HepG2 (cell line): ENCODE data around the gene DDAH1. TPM values are rescaled to one million over a fixed set of nuclear protein-coding genes. Genes with fewer than 3 reads are reported as not detected.

ENCODE experiments used
- ATAC-seq: fragments of 200-7000 bp; cut with Tn5 transposase; 3 replicates; pipeline ENCODE4 v1.9.1; 2020; ENCODE audit warnings: mild to moderate bottlenecking, moderate library complexity
- BruUV-seq: library from RNA; stranded (reverse); fragments of 400-500 nt; replicated peaks from 2 replicates; lab custom pipeline; 2021; lab: Mats Ljungman, UMichigan
- CTCF ChIA-PET: fragments of 300-600 bp; formaldehyde crosslinking; extraction: SDS; loops from one replicate; lab custom pipeline; 2021; ENCODE audit warnings: low total read pairs, inconsistent platforms, low intra/inter-chr PET ratio; lab: Yijun Ruan, JAX
- POLR2A ChIA-PET: fragments of 350-600 bp; sonication (Branson Sonifier 250); formaldehyde crosslinking; loops from one replicate; lab custom pipeline; 2020; ENCODE audit warnings: antibody characterized with exemption, inconsistent platforms; lab: Yijun Ruan, JAX
- DNase-seq: peaks from one replicate; pipeline ENCODE4 v3.0.0-alpha.2; 2015; ENCODE audit warnings: low spot score
- FAIRE-seq: peaks from 3 replicates; lab custom pipeline; 2011; peaks lifted over from hg19 to GRCh38; lab: Jason Lieb, UNC
- H2AFZ ChIP-seq: one replicate; pipeline ENCODE4 v1.6.1; 2011; ENCODE audit warnings: low read length, inconsistent platforms
- H3K27ac ChIP-seq: fragments of 300-600 bp; 3 replicates; pipeline ENCODE4 v1.8.0; 2011; ENCODE audit warnings: mixed run types, mild to moderate bottlenecking, mixed read lengths, low read length, inconsistent platforms; ENCODE audit not compliant: insufficient read depth; ENCODE audit errors: extremely low read length
- H3K27me3 ChIP-seq, 2 experiments: fragments of 200-600 bp in 1 of 2; 2 replicates in 1 of 2; 3 replicates in 1 of 2; pipeline versions ENCODE4 v1.6.0 to v1.8.0; 2011; ENCODE audit warnings: low read length in 2 of 2, mild to moderate bottlenecking in 2 of 2, moderate library complexity in 2 of 2, inconsistent platforms in 1 of 2; ENCODE audit not compliant: insufficient read depth in 2 of 2, control insufficient read depth in 1 of 2
- H3K36me3 ChIP-seq, 2 experiments: fragments of 200-600 bp in 1 of 2; replicated peaks in 1 of 2; 2 replicates in 1 of 2; 3 replicates in 1 of 2; pipeline versions ENCODE4 v1.5.1 to v1.8.0; 2011; ENCODE audit warnings: low read length in 2 of 2, inconsistent platforms in 1 of 2; ENCODE audit not compliant: insufficient read depth in 2 of 2, control insufficient read depth in 1 of 2
- H3K4me1 ChIP-seq: 2 replicates; pipeline ENCODE4 v1.5.1; 2012; ENCODE audit warnings: low read length, inconsistent platforms; ENCODE audit not compliant: insufficient read depth
- H3K4me2 ChIP-seq: 2 replicates; pipeline ENCODE4 v1.6.0; 2011; ENCODE audit warnings: low read depth, low read length, inconsistent platforms
- H3K4me3 ChIP-seq, 3 experiments: fragments of 200-600 bp in 1 of 3; sonication (generic), shearing (Covaris generic) in 1 of 3; replicated peaks in 1 of 3; 2 replicates each; pipeline ENCODE4 v1.5.1; 2011 to 2016; ENCODE audit warnings: low read length in 3 of 3, inconsistent platforms in 2 of 3, low read depth in 2 of 3, mild to moderate bottlenecking in 2 of 3, control low read depth in 1 of 3, mixed read lengths in 1 of 3; ENCODE audit not compliant: insufficient read depth in 1 of 3
- H3K79me2 ChIP-seq: one replicate; pipeline ENCODE4 v1.6.1; 2011; ENCODE audit warnings: low read length, inconsistent platforms; ENCODE audit not compliant: insufficient read depth
- H3K9ac ChIP-seq: 2 replicates; pipeline ENCODE4 v1.6.0; 2011; ENCODE audit warnings: mild to moderate bottlenecking, low read depth, low read length, inconsistent platforms; ENCODE audit not compliant: insufficient read depth
- H3K9me3 ChIP-seq: 2 replicates; pipeline ENCODE4 v1.5.1; 2012; ENCODE audit warnings: mild to moderate bottlenecking, low read length
- H4K20me1 ChIP-seq: 2 replicates; pipeline ENCODE4 v1.6.0; 2011; ENCODE audit warnings: inconsistent platforms, mild to moderate bottlenecking, low read length, moderate library complexity; ENCODE audit not compliant: insufficient read depth
- IRF9 ChIP-seq: sonication (generic); formaldehyde crosslinking; IDR thresholded peaks from 2 replicates; pipeline ENCODE4 v1.8.0; 2022; ENCODE audit warnings: missing genetic modification reagents, mild to moderate bottlenecking, borderline replicate concordance
- KDM4B ChIP-seq: sonication (generic); formaldehyde crosslinking; IDR thresholded peaks from 2 replicates; pipeline ENCODE4 v1.4.0; 2020; ENCODE audit warnings: missing genetic modification reagents
- NFE2 ChIP-seq: sonication (generic); formaldehyde crosslinking; IDR thresholded peaks from 2 replicates; pipeline ENCODE4 v1.4.0; 2020; ENCODE audit warnings: missing genetic modification reagents
- RFX1 ChIP-seq: fragments of 450-650 bp; IDR thresholded peaks from 2 replicates; pipeline ENCODE4 v1.6.1; 2017
- SP2 ChIP-seq: sonication (generic); formaldehyde crosslinking; IDR thresholded peaks from 2 replicates; pipeline ENCODE4 v1.5.1; 2020; ENCODE audit warnings: mild to moderate bottlenecking, missing genetic modification reagents
- SPEN ChIP-seq: sonication (generic); formaldehyde crosslinking; IDR thresholded peaks from 2 replicates; pipeline ENCODE4 v1.5.1; 2020; ENCODE audit warnings: low read depth, mild to moderate bottlenecking, missing genetic modification reagents
- TBP ChIP-seq: sonication (generic); formaldehyde crosslinking; IDR thresholded peaks from 2 replicates; pipeline ENCODE4 v1.5.0; 2020; ENCODE audit warnings: missing genetic modification reagents
- ZFP36 ChIP-seq: fragments of 150-350 bp; IDR thresholded peaks from 2 replicates; pipeline ENCODE4 v1.6.1; 2018; ENCODE audit warnings: borderline replicate concordance, low read length, low read depth; ENCODE audit not compliant: partially characterized antibody
- ZNF605 ChIP-seq: sonication (generic); formaldehyde crosslinking; IDR thresholded peaks from 2 replicates; pipeline ENCODE4 v1.8.0; 2022; ENCODE audit warnings: mild to moderate bottlenecking, missing genetic modification reagents
- WGBS: methylation state at CpG from one replicate; pipeline ENCODE4 v1.1.6; 2017; ENCODE audit warnings: low lambda C conversion rate; 5-methylcytosine and 5-hydroxymethylcytosine counted together
- in situ Hi-C: cut with HindIII; loops from 2 replicates; pipeline ENCODE4 v1.10.0; 2017; ENCODE audit warnings: low pct_unique_long_range_greater_than_20kb; ENCODE audit not compliant: extremely low pct_ligation_motif_present
- intact Hi-C: fragments of 100-400 bp; cut with micrococcal nuclease; formaldehyde crosslinking; loops from one replicate; pipeline ENCODE4 v1.10.0; 2022; ENCODE audit not compliant: unreplicated experiment
- polyA plus RNA-seq, 8 experiments: library from polyadenylated mRNA; depleted of rRNA in 3 of 8; stranded (reverse) in 7 of 8; unstranded in 1 of 8; fragments of >200 nt; fragmentation: Illumina TruSeq in 4 of 8; extraction: Trizol in 4 of 8; gene quantifications; 2 replicates each; pipeline versions ENCODE4 v1.2.1 to v1.2.3, GENCODE V29; 2011 to 2016; ENCODE audit warnings: low read depth in 4 of 8, missing spikeins in 1 of 8, mixed read lengths in 1 of 8; ENCODE audit not compliant: insufficient read depth in 1 of 8
- total RNA-seq, 5 experiments: library from RNA; depleted of rRNA; stranded (reverse); fragments of >200 nt; fragmentation: Illumina TruSeq; extraction: Trizol; gene quantifications; 2 replicates each; pipeline ENCODE4 v1.2.3, GENCODE V29; 2016; ENCODE audit warnings: low read depth in 1 of 5
- TF ChIP-seq, protein P1 (sequence below): sonication (generic); formaldehyde crosslinking; IDR thresholded peaks from 2 replicates; pipeline ENCODE4 v1.5.0; 2020; ENCODE audit warnings: mild to moderate bottlenecking, missing genetic modification reagents
- TF ChIP-seq, protein P2 (sequence below), 2 experiments: sonication (generic) in 1 of 2; formaldehyde crosslinking in 1 of 2; IDR thresholded peaks; 2 replicates each; pipeline versions ENCODE4 v1.4.0 to v1.6.1; 2018 to 2020; ENCODE audit warnings: missing genetic modification reagents in 2 of 2, borderline replicate concordance in 1 of 2, low read depth in 1 of 2, mild to moderate bottlenecking in 1 of 2, missing biosample characterization in 1 of 2
- TF ChIP-seq, protein P3 (sequence below): sonication (generic); formaldehyde crosslinking; IDR thresholded peaks from 2 replicates; pipeline ENCODE4 v1.5.0; 2020; ENCODE audit warnings: missing genetic modification reagents

DDAH1 gene
- total and polyA plus RNA-seq, 2 of the 13 experiments (the other 11 are each of a cell fraction or from before 2014, with no cell fraction given) = 39.7 to 64.4 TPM

- Histone ChIP-seq H3K36me3 (no peaks in the 10 kb centered on the region), H3K79me2 (peaks cover 19% of the 10 kb centered on the region), H3K4me3 (no peak overlapping the region), H3K9ac (no peak overlapping the region), H3K27me3 (no peaks in the 10 kb centered on the region), H3K9me3 (no peaks in the 10 kb centered on the region), H2AFZ (no peak overlapping the region), H3K4me1 (peaks cover 20% of the 10 kb centered on the region), H3K27ac (no peak overlapping the region), H3K4me2 (no peak overlapping the region), H4K20me1 (peaks cover 3% of the 10 kb centered on the region; the same call in 1 of the 2 replicates)
- DNase-seq (no peak), FAIRE-seq (no peak), ATAC-seq (no peak)
- TF ChIP-seq, protein P1, sequence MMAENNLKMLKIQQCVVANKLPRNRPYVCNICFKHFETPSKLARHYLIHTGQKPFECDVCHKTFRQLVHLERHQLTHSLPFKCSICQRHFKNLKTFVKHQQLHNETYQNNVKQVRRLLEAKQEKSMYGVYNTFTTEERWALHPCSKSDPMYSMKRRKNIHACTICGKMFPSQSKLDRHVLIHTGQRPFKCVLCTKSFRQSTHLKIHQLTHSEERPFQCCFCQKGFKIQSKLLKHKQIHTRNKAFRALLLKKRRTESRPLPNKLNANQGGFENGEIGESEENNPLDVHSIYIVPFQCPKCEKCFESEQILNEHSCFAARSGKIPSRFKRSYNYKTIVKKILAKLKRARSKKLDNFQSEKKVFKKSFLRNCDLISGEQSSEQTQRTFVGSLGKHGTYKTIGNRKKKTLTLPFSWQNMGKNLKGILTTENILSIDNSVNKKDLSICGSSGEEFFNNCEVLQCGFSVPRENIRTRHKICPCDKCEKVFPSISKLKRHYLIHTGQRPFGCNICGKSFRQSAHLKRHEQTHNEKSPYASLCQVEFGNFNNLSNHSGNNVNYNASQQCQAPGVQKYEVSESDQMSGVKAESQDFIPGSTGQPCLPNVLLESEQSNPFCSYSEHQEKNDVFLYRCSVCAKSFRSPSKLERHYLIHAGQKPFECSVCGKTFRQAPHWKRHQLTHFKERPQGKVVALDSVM (CRISPR knock-in tag) = 0 out of 2 replicates have a peak, but pooled peaks have one; percentile 17
- no peak for TF ChIP-seq ZFP36
- no TSS peak for BruUV-seq
- POLR2A ChIA-PET = no interaction called here
- CTCF ChIA-PET = no interaction called here
- WGBS = 93% methylated on average over 2 of the region's 2 CpGs
- intact Hi-C loops = no loop called here
- in situ Hi-C loops = no loop called here
These were observed 93.9 kb downstream of the DDAH1 start for GRCh38 chr1:85371021-85371420.

- Histone ChIP-seq H2AFZ (no peak overlapping the region), H3K9ac (no peak overlapping the region), H3K4me3 (no peak overlapping the region), H3K9me3 (no peaks in the 10 kb centered on the region), H3K79me2 (peaks cover 14% of the 10 kb centered on the region), H3K27me3 (no peaks in the 10 kb centered on the region), H3K36me3 (no peaks in the 10 kb centered on the region), H3K4me1 (peaks cover 7% of the 10 kb centered on the region), H4K20me1 (no peaks in the 10 kb centered on the region), H3K4me2 (no peak overlapping the region), H3K27ac (no peak overlapping the region)
- CTCF ChIA-PET = no interaction called here
- FAIRE-seq (no peak), DNase-seq (no peak), ATAC-seq (no peak)
- intact Hi-C loops (no loop called here), in situ Hi-C loops (no loop called here)
- 95% methylated on average over 6 of the region's 6 CpGs for WGBS
- no TSS peak for BruUV-seq
- POLR2A ChIA-PET = no interaction called here
- TF ChIP-seq KDM4B (no peak), SP2 (CRISPR knock-in tag) (no peak), NFE2 (CRISPR knock-in tag) (no peak), IRF9 (CRISPR knock-in tag) (no peak), ZNF605 (CRISPR knock-in tag) (no peak), SPEN (CRISPR knock-in tag) (no peak), RFX1 (no peak), TBP (CRISPR knock-in tag) (no peak)
- TF ChIP-seq, protein P2, sequence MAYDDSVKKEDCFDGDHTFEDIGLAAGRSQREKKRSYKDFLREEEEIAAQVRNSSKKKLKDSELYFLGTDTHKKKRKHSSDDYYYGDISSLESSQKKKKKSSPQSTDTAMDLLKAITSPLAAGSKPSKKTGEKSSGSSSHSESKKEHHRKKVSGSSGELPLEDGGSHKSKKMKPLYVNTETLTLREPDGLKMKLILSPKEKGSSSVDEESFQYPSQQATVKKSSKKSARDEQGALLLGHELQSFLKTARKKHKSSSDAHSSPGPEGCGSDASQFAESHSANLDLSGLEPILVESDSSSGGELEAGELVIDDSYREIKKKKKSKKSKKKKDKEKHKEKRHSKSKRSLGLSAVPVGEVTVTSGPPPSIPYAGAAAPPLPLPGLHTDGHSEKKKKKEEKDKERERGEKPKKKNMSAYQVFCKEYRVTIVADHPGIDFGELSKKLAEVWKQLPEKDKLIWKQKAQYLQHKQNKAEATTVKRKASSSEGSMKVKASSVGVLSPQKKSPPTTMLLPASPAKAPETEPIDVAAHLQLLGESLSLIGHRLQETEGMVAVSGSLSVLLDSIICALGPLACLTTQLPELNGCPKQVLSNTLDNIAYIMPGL (CRISPR knock-in tag; IDR thresholded peaks at IDR 0.05; ENCODE audit: borderline replicate concordance in 1 of 2, low read depth in 1 of 2) = no peak
- TF ChIP-seq, protein P3, sequence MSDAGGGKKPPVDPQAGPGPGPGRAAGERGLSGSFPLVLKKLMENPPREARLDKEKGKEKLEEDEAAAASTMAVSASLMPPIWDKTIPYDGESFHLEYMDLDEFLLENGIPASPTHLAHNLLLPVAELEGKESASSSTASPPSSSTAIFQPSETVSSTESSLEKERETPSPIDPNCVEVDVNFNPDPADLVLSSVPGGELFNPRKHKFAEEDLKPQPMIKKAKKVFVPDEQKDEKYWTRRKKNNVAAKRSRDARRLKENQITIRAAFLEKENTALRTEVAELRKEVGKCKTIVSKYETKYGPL (CRISPR knock-in tag) = no peak
These were observed 96.7 kb downstream of the DDAH1 start for GRCh38 chr1:85368073-85368770.
